Measurements from ENCODE around the gene CYP8B1.

DNA sequence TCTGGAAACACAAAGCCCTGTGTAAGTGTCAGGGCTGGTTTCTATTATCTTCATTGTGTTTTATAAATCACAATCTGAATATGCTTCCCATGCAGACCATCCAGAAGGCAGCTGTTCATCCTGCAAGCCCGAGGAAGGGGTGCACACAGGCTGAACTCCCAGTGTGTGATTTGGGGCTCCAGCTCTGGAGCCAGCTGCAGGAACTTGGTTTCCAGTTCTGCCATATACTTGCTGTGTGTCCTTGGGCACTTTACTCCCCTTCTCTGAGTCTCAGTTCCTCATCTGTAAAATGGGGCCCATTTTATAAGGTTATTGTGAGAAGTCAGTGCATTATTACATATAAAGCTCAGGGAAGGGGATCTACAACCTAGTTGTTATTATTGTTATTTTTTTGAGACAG, 22.6 kb downstream of the CYP8B1 start:
- TF ChIP-seq CTCF (IDR thresholded peaks at IDR 0.05; ENCODE audit: low read length) (no peak), EZH2 (IDR thresholded peaks at IDR 0.05; ENCODE audit: borderline replicate concordance, low read length) (no peak)

Data from OCI-LY1 (cell line).